ENCODE measurements around the gene COL4A3.

DNA sequence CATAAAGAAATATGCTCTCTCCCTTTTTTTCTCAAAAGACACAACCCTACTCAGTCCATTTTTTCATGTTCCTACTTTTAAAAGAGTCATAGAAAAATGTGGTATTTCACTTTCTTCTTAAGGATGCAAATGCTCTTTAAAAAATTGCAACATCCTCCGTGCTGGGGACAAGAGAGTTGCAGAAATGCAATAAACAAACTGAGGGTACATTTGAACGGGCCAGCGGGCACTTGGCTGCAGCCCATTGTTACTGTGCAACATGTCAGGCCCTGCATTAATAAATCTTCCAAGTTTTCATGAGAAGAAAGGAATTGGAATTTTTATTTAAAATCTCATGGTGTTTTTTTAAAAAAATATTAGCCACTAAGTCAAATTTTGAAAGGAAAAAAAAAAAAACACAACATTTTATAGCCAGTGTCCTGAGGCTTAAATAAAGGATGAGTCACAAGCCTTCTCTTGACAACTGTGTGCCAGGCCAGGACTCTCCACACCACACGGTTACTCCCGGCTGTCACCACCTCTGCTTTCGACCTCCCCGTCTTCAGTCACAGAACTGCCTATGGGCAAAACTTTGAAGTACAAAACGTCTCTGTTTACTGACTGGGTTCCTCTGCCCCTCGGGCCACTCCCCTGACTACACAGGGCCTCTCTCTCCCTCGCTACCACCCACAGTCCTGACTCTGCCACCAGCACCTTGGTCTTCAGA lies 103.1 kb downstream of the COL4A3 start:
- TF ChIP-seq, protein P1, sequence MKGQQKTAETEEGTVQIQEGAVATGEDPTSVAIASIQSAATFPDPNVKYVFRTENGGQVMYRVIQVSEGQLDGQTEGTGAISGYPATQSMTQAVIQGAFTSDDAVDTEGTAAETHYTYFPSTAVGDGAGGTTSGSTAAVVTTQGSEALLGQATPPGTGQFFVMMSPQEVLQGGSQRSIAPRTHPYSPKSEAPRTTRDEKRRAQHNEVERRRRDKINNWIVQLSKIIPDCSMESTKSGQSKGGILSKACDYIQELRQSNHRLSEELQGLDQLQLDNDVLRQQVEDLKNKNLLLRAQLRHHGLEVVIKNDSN (IDR thresholded peaks at IDR 0.05), result no peak
- TF ChIP-seq, protein P2, sequence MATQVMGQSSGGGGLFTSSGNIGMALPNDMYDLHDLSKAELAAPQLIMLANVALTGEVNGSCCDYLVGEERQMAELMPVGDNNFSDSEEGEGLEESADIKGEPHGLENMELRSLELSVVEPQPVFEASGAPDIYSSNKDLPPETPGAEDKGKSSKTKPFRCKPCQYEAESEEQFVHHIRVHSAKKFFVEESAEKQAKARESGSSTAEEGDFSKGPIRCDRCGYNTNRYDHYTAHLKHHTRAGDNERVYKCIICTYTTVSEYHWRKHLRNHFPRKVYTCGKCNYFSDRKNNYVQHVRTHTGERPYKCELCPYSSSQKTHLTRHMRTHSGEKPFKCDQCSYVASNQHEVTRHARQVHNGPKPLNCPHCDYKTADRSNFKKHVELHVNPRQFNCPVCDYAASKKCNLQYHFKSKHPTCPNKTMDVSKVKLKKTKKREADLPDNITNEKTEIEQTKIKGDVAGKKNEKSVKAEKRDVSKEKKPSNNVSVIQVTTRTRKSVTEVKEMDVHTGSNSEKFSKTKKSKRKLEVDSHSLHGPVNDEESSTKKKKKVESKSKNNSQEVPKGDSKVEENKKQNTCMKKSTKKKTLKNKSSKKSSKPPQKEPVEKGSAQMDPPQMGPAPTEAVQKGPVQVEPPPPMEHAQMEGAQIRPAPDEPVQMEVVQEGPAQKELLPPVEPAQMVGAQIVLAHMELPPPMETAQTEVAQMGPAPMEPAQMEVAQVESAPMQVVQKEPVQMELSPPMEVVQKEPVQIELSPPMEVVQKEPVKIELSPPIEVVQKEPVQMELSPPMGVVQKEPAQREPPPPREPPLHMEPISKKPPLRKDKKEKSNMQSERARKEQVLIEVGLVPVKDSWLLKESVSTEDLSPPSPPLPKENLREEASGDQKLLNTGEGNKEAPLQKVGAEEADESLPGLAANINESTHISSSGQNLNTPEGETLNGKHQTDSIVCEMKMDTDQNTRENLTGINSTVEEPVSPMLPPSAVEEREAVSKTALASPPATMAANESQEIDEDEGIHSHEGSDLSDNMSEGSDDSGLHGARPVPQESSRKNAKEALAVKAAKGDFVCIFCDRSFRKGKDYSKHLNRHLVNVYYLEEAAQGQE (IDR thresholded peaks at IDR 0.05; ENCODE audit: low read depth), result no peak
- no peak for TF ChIP-seq EP300 (IDR thresholded peaks at IDR 0.05; ENCODE audit: borderline replicate concordance)
